ENCODE data around the gene BLACAT1.
A peak's percentile ranks its signal among the peaks of the same experiment; 100 is the strongest.

Gene BLACAT1

DNA sequence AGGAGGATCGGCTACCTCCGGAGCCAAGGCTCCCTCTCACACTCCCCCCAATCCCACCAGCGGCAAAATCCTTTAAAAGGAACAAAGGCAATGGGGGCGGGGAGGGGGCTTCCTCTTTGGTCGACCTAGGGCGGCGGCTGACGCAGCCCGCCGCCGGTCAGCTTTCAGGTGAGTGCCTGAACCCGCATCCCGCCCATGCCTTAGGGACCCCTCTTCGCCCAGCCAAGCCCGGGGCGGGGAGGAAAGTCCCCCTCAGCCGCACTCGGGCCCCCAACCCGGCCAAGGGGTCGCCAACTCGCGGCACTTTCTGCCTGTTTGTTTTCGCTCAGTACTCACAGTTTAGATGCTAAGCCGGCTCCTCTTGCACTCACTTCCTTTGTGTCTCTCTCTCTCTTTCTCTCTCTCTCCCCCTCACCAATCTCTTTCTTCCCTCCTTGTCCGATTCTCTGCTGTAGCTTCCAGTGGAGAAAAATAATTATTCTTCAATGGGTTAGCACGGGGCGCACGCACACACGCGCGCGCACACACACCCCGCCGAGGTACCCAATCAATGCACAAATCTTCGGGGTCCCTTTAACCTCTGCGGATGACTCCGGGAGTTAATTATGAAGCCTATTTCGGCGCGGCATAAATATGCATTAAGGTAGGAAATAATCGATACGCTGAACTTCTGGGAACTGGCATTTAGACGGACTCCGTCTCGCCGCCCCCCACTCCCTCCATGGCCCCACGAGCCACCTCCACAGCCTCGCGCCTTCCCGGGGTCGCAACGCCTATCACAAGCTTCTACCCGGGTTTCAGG lies at the start of gene BLACAT1:
Gene BLACAT1, minus strand, starts transcription at position 465 of the 802 bp plus-strand sequence.
- no peak for DNase-seq

DNA sequence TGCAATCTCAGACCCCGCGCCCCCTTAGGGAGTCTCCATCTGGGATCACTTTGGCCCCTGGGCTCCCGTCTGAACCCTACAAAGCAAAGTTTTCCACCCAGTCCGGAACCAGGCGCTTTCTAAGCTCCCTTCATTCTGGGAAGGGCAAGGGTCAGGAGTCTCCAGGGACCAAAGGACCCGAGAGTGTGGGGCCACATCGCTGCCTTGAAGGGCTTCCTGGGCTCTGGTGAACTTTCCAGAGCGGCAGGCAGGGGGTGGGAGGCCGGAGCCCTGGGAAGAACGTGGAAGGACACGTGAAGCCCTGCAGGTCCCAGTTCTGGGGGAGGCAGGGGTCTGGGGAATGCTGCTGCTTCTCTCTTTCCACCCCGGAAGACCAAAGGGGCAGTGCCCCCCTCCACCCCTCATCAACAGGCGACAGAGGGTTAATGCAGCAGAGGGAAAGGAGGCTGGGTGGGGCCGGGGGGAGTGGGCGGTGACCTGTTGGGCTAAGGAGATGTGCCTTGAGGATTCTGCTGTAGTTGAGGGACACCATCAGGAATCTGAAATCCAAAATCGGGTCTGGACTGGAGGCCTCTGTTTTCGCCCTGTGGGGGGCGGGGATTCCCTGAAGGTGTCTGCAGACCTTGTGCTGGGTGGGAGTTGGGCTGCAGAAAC lies 49.4 kb upstream of the BLACAT1 start:
- no peak for DNase-seq

DNA sequence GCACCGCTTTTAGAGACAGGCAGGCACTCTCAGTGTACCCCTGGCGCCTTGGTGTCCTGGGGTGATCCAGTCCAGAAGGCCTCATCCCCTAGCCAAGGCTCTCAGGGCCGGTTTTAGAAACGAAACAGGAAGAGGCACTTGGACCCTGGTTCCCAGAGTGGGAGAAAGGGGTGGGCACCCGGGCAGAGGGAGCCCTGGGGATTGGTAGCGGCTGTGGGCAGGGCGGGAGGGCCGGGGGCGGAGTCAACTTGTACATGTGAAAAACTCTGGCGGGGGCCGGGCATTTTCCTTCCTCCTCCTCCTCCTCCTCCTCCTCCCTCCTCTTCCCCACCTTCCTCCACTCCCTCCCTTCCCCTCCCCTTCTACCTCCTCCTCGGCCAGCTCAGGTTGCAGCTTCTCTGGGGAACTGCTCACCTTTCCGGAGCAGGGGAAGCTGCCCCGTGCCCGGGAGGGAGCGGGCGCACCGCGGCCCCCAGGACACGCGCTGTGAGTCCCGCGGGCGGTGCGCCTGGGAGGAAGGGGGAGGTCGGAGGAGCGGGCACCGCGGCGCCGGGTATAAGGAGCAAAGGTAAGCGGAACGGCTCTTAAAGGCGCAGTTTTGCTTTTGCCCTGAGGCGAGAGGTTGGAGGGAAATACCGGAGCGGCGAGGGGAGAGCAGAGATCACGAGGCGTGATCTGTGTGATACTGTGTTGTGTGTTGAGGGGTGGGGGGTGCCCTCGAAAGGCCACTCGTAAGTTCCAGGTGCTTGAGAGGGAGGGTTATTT lies 48.6 kb upstream of the BLACAT1 start, which contains the start of gene CDK18:
Gene CDK18, plus strand, starts transcription at position 359 of the 765 bp plus-strand sequence. CDS start 18,499 bp downstream, outside the sequence.
- peak; percentile 86 for DNase-seq

DNA sequence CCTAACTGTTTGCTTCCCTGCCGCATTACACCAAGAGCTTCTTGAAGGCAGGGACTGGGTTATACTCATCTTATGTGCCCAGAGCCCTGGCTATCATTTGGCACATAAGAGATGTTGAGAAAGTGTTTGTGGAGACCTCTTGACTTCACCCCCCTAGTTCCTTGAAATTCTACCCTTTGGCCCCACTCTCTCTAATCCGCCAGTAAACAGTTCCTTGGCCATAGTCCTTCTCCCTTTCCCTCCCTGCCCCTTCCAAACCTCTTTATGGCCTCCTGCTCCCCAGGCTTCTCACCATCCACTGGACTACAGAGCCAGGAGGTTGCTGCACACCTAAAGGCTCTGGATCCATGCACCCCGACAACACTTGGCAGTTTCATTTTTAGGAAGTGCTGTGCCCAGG lies 47.1 kb upstream of the BLACAT1 start:
- no peak for DNase-seq

DNA sequence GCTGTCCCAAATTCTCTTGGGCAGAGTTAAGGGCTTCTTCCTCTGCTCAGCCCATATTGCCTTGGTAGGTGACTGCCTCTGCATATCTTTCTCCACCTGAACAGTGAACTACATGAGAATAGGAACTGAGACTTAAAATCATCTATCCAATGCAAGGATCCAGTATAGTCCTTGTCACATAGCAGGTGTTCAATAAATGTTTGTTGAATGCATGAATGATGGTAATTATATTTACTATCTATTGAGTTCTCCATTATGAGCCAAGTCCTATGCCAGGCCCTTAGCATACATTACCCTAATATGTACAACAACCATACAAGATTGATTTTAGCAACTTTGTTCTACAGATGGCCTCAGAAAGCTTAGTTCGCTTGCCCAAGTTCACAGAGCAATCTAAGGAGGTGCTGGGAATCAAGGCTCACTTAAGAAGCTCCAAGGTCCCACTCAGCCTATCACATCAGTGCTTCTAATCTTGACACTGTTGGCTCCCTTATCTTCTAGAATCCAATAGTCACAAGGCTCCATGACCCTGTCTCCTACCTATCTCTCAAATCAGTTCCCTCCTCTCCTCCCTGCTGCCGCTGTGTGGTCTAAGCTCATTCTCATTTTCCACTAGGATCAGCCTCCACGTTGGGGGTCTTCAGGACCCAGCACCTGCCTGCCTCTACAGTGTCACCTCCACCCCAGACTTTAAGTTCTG lies 46.4 kb upstream of the BLACAT1 start:
- DNase-seq = no peak

DNA sequence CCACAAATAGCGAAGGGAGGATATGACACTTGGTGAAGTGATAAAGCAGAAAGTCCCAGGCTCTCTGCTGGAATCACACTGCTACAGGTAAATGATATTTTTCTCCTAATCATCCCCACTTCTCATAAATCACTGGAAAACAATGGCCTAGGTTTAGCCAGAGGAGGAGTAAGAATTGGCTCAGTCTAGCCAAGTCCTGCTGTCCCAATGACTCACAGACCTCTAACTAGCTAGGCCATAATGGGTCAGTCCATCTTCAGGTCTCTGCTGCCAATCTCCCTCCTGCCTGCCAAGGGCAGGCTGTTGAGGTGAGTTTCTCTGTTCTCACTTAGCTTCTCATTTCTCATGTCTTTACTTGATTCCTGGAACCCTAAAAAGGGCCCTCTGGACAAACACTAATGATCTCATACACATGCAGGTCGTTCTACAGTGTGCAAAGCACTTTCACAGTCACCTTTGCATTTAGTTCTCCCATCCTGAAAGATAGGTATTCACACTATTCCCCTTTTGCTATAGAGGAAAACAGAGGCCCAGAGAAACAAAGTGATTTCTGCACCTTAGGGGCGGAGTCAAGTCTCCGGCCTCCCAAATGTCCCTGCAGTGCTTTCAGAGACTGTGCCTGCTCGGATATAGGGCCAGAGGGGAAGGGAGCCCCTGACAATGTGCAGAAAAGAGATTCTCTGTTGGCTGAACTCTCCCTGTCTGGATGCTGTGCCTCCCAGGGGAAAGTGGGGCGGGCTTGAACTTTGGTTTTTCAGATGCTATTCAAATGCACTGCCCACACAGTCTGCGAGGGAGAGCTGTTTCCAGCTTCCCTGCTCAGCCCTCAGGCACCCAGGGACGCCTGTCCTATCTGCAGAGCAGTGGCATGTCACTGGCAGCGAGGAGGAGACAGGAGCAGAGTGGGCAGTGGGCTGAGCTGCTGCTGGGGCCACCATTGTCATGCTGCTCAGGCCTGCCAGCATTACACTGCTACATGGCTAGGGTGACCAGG lies 44.7 kb upstream of the BLACAT1 start:
- peak; percentile 43 for DNase-seq

DNA sequence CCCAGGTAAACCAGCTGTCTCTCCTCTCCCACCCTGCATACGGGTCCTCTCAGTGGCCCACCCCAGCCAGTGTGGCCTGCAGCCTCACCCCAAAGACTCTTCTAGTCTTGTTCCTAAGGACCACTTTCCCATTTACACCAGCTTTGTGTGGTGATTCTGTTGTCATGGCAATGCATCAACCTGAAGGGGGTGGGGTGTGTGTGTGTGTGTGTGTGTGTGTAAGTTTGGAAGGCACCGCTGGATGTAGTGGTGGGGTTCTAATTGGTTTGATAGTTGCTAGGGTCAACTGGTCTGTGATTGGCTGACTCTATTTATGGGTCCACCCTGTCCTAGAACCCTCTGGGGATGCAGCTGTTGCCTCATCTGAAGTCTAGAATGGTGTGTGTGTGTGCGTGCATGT lies 43.9 kb upstream of the BLACAT1 start:
- DNase-seq = no peak

DNA sequence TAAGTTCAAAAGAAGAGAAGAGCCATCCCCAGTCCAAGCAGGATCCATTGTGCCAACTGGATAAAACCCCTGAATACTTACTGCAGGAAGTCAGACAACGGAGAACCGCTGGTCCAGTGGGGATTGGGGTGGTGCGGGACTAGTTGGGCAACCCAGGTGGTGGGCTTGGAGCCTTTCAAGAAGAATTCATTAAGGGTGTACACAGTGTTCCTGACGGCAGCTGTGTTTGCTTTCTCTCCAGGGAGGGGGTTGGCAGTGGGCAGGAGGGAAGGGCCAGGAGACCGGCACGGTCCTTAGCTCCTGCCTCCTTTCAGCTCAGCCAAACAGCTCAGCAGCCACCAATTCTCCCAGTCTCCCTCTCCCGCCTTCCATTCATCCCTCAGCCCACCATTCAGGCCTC lies 41.5 kb upstream of the BLACAT1 start:
- DNase-seq = no peak

DNA sequence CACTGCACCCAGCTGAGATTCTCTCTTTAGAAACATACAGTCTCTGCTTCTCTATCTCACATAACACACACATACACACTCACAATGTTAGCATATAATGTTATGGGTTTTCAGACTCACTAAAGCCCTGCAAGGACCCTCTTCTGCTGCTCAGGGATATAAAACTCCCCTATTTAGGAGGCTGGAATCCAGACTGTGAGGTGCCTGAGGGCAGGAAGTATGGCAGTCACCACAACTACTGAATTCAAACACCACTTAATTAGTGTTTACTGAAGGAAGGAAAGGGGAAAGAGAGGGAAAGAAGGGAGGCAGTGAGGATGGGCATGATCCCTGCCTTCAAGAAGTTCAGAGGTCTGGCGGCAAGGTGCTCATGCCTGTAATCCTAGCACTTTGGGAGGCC lies 40.8 kb upstream of the BLACAT1 start:
- no peak for DNase-seq

DNA sequence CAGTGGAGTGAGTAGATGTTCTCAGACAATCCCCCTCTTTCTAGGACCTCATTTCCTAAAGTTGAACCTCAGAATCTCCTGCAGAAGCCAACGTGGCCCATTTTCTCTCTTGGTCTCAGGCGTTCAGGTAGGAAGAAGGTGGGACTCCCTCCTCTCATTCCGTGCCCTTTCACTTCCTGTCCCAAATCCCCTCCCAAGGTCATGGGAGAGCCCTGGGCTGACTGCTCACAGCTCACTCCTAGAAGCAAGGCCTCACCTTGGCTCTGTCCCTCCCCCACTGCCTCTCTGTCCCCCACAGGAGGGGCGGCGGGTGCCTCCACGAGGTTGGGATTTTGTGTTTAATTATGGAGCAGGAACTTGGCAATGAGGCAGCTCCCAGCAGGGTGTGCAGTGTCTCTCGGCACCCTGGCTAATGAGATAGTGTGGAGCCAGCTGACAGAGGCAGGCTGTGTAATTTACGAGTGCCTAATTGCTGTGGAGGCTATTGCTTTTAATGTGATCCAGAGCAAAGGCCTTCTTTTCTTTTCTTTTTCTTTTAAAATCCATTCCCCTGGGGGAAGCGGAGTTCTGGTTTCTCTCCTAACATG lies 39.5 kb upstream of the BLACAT1 start:
- no peak for DNase-seq

DNA sequence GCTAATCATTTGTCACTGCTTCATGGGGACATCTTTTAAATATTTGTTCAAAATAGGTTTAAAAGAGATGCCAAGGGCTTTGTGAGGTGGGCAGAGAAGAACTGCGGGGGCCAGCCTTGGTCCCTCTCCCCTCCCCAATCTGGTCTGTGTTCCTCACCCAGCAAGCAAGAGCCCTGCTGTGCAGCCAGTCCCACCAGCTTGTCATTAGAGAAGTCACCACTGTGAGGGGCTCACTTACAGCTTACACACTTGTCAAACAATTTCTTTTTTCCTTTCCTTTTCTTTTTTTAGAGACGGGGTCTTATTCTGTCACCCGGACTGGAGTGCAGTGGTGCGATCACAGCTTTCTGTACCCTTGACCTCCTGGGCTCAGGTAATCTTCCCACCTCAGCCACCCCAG lies 38.3 kb upstream of the BLACAT1 start:
- DNase-seq = no peak

DNA sequence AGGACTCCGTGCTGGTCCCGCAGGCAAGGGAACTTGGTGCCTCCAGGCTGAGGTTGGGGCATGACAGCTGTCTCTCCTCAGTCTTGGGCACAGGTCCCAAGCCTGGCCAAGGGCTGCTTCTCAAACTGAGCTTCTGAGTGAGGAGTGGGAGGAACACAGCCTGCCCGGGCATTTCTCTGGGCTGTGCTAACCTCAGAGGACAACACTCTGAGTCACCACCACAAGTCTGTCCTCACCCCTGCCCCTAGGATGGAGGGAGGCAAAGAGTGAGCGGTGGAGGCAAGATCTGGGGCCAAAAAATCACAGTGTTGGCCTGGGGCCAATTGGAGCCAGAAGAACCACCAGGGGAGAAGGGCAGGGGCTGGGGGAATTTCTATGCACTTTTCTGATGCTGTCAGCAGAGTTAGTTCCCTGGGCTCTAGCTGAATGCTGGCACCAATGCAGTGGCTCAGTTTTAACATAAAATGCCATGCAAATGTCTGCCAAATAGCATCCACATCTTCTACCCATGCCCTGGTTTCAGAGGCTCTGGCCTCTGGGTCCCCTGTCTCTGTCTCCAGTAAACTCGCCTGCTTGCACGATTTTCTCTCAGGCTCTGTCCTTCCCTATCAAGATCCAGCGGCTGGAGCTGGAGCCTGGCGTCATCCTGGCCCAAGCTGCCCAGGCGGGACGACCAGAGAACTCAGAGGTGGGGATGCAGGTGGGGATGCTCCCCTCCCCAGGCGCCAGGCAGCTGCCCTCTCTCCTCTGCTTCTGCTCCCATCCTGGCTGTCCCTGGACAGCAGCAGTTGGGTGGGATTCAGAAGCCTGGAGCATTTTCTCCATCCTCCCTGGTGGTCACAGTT lies 37.6 kb upstream of the BLACAT1 start:
- DNase-seq = peak; percentile 94

DNA sequence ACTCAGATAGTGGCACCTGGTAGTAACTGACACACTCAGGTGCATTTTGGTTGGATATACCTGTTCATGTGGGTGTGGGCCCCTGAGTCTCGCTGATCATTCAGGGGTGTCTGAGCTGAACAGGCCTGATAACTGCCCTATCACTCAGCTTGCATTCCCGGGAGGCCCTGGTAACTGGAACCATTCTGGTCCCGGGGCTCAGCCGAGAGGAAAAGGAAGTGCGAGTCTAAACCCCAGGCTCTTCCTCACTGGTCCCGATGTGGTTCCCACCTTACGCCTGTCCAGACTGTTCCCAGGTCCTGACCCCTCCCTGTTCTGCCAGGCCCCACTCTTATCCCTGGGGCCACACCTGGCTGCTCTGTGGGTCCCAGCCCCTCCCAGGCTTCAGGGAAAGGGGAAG lies 36.9 kb upstream of the BLACAT1 start:
- DNase-seq = no peak

DNA sequence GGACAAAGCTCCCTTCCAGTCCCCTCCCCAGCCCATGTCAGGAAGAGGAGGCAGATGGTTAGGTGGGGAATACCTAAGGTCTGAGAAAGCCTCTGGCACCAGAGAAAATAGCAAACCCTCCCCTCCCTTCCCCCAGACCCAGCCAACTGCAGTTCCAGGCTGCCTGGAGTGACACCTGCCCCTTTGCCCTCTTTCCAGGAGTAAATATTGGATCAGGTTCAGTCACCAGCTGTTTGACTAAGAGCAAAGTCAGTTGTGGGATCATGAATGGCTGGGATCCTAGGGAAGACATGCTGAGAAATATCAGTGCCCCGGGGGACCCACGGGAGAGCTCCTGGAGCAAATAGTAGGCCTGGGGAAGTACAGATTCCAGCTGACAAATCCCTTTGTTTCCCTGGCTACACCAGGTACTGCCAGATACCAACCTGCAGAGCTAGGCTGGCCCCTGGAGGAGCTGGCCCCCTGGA lies 36.4 kb upstream of the BLACAT1 start:
- peak; percentile 75 for DNase-seq

DNA sequence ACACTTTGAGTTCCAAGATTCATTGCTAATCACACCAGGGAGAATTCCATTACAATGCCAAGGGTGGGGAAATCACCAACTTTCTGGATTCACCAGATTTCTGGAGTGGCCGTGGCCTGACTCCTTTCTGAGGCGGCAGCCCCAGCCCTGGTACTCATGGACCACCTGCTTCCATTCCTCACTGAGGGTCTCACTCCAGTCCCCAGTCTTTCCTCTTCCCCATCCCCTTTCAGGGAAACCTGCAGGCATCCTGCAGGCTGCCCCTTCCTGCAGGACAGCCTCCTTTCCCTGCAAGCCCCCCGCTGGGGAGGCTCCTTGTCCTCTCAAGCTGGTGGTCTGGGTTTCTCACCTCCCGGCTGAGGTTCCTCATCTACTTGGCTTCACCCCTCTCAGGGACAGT lies 35.9 kb upstream of the BLACAT1 start:
- peak; percentile 48 for DNase-seq

DNA sequence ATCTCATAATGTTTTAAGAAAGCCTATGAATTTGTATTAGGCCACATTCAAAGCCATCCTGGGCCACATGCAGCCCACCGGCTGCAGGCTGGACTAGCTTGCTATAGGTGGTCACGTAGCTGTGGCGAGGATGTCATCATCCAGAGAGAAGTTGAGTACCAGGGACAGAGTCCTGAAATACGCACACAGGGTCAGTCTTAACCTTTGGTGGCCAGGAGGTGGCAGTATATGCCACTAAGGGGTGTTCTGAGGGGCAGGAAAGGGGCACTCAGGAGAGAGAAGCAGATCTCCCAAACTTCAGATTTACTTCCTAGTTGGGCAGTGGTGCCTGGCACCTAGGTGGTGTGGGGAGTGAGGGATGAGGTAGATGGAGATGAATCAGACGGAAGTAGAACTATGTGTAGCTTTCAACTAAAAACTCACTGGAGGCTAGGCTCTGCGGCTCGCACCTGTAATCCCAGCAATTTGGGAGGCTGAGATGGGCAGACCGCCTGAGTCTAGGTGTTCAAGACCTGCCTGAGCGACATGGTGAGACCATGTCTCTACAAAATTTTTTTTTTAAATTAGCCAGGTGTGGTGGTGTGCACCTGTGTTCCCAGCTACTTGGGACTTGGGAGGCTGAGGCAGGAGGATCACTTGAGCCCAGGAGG lies 32.4 kb upstream of the BLACAT1 start:
- DNase-seq = peak; percentile 75

DNA sequence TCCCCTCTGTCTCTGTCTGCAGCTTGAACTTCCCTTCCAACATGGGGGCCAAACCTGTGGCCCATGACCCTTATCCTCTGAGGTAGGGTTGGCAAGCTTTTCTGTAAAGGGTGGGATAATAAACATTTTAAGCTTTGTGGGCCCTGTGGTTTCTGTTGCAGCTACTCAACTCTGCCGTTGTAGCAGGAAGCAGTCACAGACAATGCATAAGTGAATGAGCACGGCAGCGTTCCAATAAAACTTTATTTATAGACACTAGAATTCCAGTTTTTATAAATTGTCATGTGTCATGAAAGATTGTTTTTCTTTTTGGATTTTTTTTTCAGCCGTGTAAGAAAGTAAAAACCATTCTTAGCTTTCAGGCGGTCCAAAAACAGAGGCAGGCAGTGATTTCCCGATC lies 30.4 kb upstream of the BLACAT1 start:
- DNase-seq = no peak

DNA sequence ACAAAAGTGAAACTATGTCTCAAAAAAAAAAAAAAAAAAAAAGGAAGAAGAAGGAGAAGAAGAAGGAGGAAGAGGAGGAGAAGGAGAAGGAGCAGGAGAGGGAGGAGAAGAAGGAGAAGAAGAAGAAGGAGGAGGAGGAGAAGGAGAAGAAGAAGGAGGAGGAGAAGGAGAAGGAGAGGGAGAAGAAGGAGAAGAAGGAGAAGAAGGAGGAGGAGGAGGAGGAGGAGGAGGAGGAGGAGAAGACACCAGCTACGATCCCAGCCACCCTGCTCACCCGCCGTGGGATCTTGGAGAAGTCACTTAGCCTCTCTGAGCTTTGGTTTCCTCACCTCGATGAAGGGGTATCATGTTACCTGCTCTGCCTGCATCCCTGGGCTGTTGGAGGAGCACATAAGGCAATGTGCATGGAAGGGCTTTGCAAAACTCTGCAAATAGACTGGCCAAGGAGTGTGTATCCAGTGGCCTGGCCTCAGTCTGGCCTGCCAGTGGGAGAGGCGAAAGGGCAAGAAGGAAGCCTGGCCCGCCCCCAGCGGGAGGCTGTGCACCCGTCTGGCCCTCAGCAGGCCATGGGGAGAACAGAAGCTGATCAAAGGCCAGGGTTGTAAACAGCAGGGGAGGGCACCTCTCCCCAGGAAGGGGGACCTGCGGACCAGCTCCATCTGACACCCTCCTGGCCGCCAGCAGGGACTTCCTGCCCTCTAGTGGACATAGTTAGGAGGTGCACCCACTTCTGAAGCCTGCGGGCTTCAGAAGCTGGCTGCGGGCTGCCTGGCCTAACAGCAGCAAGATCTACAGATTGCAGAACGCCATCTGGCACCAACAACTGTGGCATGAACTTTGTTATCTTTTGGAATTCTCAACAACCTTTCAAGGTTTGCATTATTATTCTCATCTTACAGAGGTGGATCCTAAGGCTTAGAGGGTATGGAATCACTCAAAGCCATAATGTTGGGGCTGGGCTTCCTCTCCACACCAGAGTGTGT lies 29.4 kb upstream of the BLACAT1 start:
- DNase-seq = peak; percentile 51
